Liver (tissue), 3 donors: ENCODE results near the gene SMIM11.
"Not testable (repeated sequence)": the region's sequence is repeated elsewhere in the genome, so short reads cannot be mapped to it uniquely, and the experiment has no call there.

Source experiments
- CTCF ChIP-seq: fragments of 150-350 bp; IDR thresholded peaks from 2 replicates; pipeline ENCODE4 v1.5.1; 2017; ENCODE audit warnings: improper control_type of control experiment, low read depth, low read length; ENCODE audit not compliant: missing input control
- GABPA ChIP-seq, 2 donors: IDR thresholded peaks in 1 of 2; conservative IDR thresholded peaks in 1 of 2; 2 replicates each; pipeline ENCODE4 v1.6.1; 2016; ENCODE audit warnings: antibody characterized with exemption in 2 of 2, mild to moderate bottlenecking in 1 of 2, moderate library complexity in 1 of 2
- HNF4G ChIP-seq: IDR thresholded peaks from 2 replicates; pipeline ENCODE4 v1.6.1; 2016; ENCODE audit warnings: antibody characterized with exemption
- JUND ChIP-seq, 2 donors: IDR thresholded peaks; 2 replicates each; pipeline ENCODE4 v1.6.1; 2016; ENCODE audit warnings: antibody characterized with exemption in 2 of 2
- MAX ChIP-seq: IDR thresholded peaks from 2 replicates; pipeline ENCODE4 v1.6.1; 2016; ENCODE audit warnings: antibody characterized with exemption
- REST ChIP-seq: IDR thresholded peaks from 2 replicates; pipeline ENCODE4 v1.6.1; 2016; ENCODE audit warnings: antibody characterized with exemption, mild to moderate bottlenecking
- RXRA ChIP-seq, 2 donors: IDR thresholded peaks; 2 replicates each; pipeline ENCODE4 v1.6.1; 2017 to 2018; ENCODE audit warnings: antibody characterized with exemption in 2 of 2, mild to moderate bottlenecking in 1 of 2
- SP1 ChIP-seq: IDR thresholded peaks from 2 replicates; pipeline ENCODE4 v1.6.1; 2018; ENCODE audit warnings: antibody characterized with exemption, mild to moderate bottlenecking
- TAF1 ChIP-seq: conservative IDR thresholded peaks from 2 replicates; pipeline ENCODE4 v1.6.1; 2016; ENCODE audit warnings: antibody characterized with exemption, mild to moderate bottlenecking
- donor health status: healthy.
- donor health status: healthy.

GRCh38 chr21:34423805-34424204 lies 48.5 kb downstream of the SMIM11 start, which contains the start of gene SMIM34:
- not testable (repeated sequence) for TF ChIP-seq CTCF; HNF4G; TAF1; RXRA (IDR thresholded peaks at IDR 0.05); REST; MAX; JUND (IDR thresholded peaks at IDR 0.05); SP1; GABPA (IDR thresholded peaks at IDR 0.05 in 1 of 2, conservative IDR thresholded peaks at IDR 0.05 in 1 of 2)
